H9 (cell line): ENCODE measurements around the gene MTMR6. TPM values are rescaled to one million over a fixed set of nuclear protein-coding genes. Genes with fewer than 3 reads are reported as not detected.

Source experiments
- DNase-seq: peaks from one replicate; pipeline ENCODE4 v3.0.0-alpha.2; 2017
- H2AFZ ChIP-seq: one replicate; pipeline ENCODE4 v1.6.1; 2013; ENCODE audit warnings: mild to moderate bottlenecking, low read length, control low read depth, moderate library complexity
- H2AK5ac ChIP-seq: 2 replicates; pipeline ENCODE4 v1.6.1; 2013; ENCODE audit warnings: low read length, control low read depth, mixed read lengths; ENCODE audit not compliant: insufficient read length
- H2BK120ac ChIP-seq: one replicate; pipeline ENCODE4 v1.6.1; 2013; ENCODE audit warnings: low read depth, mild to moderate bottlenecking, low read length, control low read depth, inconsistent platforms; ENCODE audit not compliant: poor library complexity, severe bottlenecking
- H2BK12ac ChIP-seq: 2 replicates; pipeline ENCODE4 v1.6.1; 2013; ENCODE audit warnings: low read length, control low read depth, mixed read lengths, low read depth; ENCODE audit not compliant: insufficient read length
- H2BK15ac ChIP-seq: 2 replicates; pipeline ENCODE4 v1.6.1; 2013; ENCODE audit warnings: low read depth, low read length, control low read depth
- H2BK20ac ChIP-seq: one replicate; pipeline ENCODE4 v1.6.1; 2013; ENCODE audit warnings: low read depth, mild to moderate bottlenecking, low read length, control low read depth, inconsistent platforms; ENCODE audit not compliant: poor library complexity, severe bottlenecking
- H2BK5ac ChIP-seq: 2 replicates; pipeline ENCODE4 v1.6.1; 2013; ENCODE audit warnings: low read length, control low read depth, mixed read lengths; ENCODE audit not compliant: insufficient read length
- H3K14ac ChIP-seq: 2 replicates; pipeline ENCODE4 v1.6.1; 2013; ENCODE audit warnings: low read length, control low read depth; ENCODE audit not compliant: insufficient read depth
- H3K18ac ChIP-seq: 2 replicates; pipeline ENCODE4 v1.6.1; 2013; ENCODE audit warnings: low read depth, mild to moderate bottlenecking, mixed read lengths, low read length, control low read depth; ENCODE audit not compliant: insufficient read length
- H3K23ac ChIP-seq: 2 replicates; pipeline ENCODE4 v1.6.1; 2013; ENCODE audit warnings: low read length, control low read depth, mixed read lengths, low read depth; ENCODE audit not compliant: insufficient read length
- H3K23me2 ChIP-seq: 2 replicates; pipeline ENCODE4 v1.6.1; 2013; ENCODE audit warnings: low read depth, mild to moderate bottlenecking, mixed read lengths, low read length, control low read depth; ENCODE audit not compliant: insufficient read length, poor library complexity, severe bottlenecking
- H3K27ac ChIP-seq: 2 replicates; pipeline ENCODE4 v1.5.1; 2013; ENCODE audit warnings: low read length, control low read depth, mixed read lengths, low read depth; ENCODE audit not compliant: insufficient read length
- H3K27me3 ChIP-seq: 2 replicates; pipeline ENCODE4 v1.6.1; 2013; ENCODE audit warnings: low read length, control low read depth, inconsistent platforms; ENCODE audit not compliant: insufficient read depth
- H3K4ac ChIP-seq: 2 replicates; pipeline ENCODE4 v1.6.1; 2013; ENCODE audit warnings: low read depth, mild to moderate bottlenecking, control low read depth, inconsistent platforms, low read length, moderate library complexity
- H3K4me1 ChIP-seq: 2 replicates; pipeline ENCODE4 v1.6.1; 2013; ENCODE audit warnings: low read length, control low read depth, inconsistent platforms; ENCODE audit not compliant: insufficient read depth
- H3K4me2 ChIP-seq: 2 replicates; pipeline ENCODE4 v1.6.1; 2013; ENCODE audit warnings: low read length, control low read depth, mixed read lengths; ENCODE audit not compliant: insufficient read length, insufficient read depth
- H3K56ac ChIP-seq: 2 replicates; pipeline ENCODE4 v1.6.1; 2013; ENCODE audit warnings: low read depth, mild to moderate bottlenecking, mixed read lengths, low read length, control low read depth; ENCODE audit not compliant: insufficient read length
- H3K79me1 ChIP-seq: 2 replicates; pipeline ENCODE4 v1.6.1; 2013; ENCODE audit warnings: low read depth, mild to moderate bottlenecking, moderate library complexity, low read length, control low read depth, inconsistent platforms; ENCODE audit not compliant: insufficient read depth, poor library complexity, severe bottlenecking
- H3K79me2 ChIP-seq: 2 replicates; pipeline ENCODE4 v1.6.1; 2013; ENCODE audit warnings: low read length, control low read depth, inconsistent platforms; ENCODE audit not compliant: insufficient read depth
- H3K9ac ChIP-seq: 2 replicates; pipeline ENCODE4 v1.6.1; 2013; ENCODE audit warnings: low read length, control low read depth, mixed read lengths; ENCODE audit not compliant: insufficient read length; ENCODE audit errors: extremely low read depth
- H3K9me3 ChIP-seq: one replicate; pipeline ENCODE4 v1.6.1; 2013; ENCODE audit warnings: low read depth, low read length, inconsistent platforms; ENCODE audit not compliant: control insufficient read depth
- H3T11ph ChIP-seq: one replicate; pipeline ENCODE4 v1.6.1; 2013; ENCODE audit warnings: mild to moderate bottlenecking, low read length, control low read depth, inconsistent platforms
- H4K20me1 ChIP-seq: one replicate; pipeline ENCODE4 v1.6.1; 2013; ENCODE audit not compliant: control insufficient read depth, insufficient read length, insufficient read depth
- H4K5ac ChIP-seq: 2 replicates; pipeline ENCODE4 v1.6.1; 2013; ENCODE audit warnings: low read depth, mild to moderate bottlenecking, mixed read lengths, low read length, control low read depth; ENCODE audit not compliant: insufficient read length
- H4K8ac ChIP-seq: replicated peaks from 2 replicates; pipeline ENCODE4 v1.6.1; 2013; ENCODE audit warnings: low read length, control low read depth, mixed read lengths, low read depth; ENCODE audit not compliant: insufficient read length
- H4K91ac ChIP-seq: 2 replicates; pipeline ENCODE4 v1.6.1; 2013; ENCODE audit warnings: low read depth, mild to moderate bottlenecking, moderate library complexity, mixed read lengths, low read length, control low read depth; ENCODE audit not compliant: insufficient read length
- H3K27ac Mint-ChIP-seq, 3 experiments: 2 replicates in 2 of 3; 3 replicates in 1 of 3; pipeline ENCODE4 v1.8.0; 2020 to 2021; ENCODE audit warnings: mixed read lengths in 3 of 3, mild to moderate bottlenecking in 1 of 3, moderate library complexity in 1 of 3
- H3K27me3 Mint-ChIP-seq: 2 replicates; pipeline ENCODE4 v1.8.0; 2021; ENCODE audit warnings: low read depth, mild to moderate bottlenecking, moderate library complexity, mixed read lengths
- H3K36me3 Mint-ChIP-seq, 3 experiments: 2 replicates in 2 of 3; 3 replicates in 1 of 3; pipeline ENCODE4 v1.8.0; 2020 to 2021; ENCODE audit warnings: low read depth in 3 of 3, mixed read lengths in 3 of 3; ENCODE audit not compliant: insufficient read depth in 1 of 3
- H3K4me1 Mint-ChIP-seq, 2 experiments: 2 replicates each; pipeline ENCODE4 v1.8.0; 2020; ENCODE audit warnings: mixed read lengths in 2 of 2
- H3K4me3 Mint-ChIP-seq, 2 experiments: 2 replicates in 1 of 2; 3 replicates in 1 of 2; pipeline ENCODE4 v1.8.0; 2020 to 2021; ENCODE audit warnings: mild to moderate bottlenecking in 2 of 2, mixed read lengths in 2 of 2, moderate library complexity in 1 of 2
- H3K9me3 Mint-ChIP-seq, 2 experiments: 2 replicates in 1 of 2; 3 replicates in 1 of 2; pipeline ENCODE4 v1.8.0; 2020; ENCODE audit warnings: mild to moderate bottlenecking in 2 of 2, mixed read lengths in 2 of 2, moderate library complexity in 1 of 2
- CTCF ChIP-seq: fragments of 200-600 bp; sonication (generic); conservative IDR thresholded peaks from 3 replicates; pipeline ENCODE4 v1.8.0; 2021; ENCODE audit warnings: antibody characterized with exemption, mild to moderate bottlenecking
- WGBS: extraction: QIAGEN DNeasy Blood & Tissue Kit; methylation state at CpG from one replicate; pipeline ENCODE4 v1.1.7; 2013; ENCODE audit warnings: missing lambda C conversion rate, low lambda C conversion rate, mixed read lengths; ENCODE audit not compliant: insufficient read length; ENCODE audit errors: extremely low coverage; 5-methylcytosine and 5-hydroxymethylcytosine counted together
- total RNA-seq: library from RNA; stranded (reverse); gene quantifications from 2 replicates; pipeline ENCODE4 v1.2.1, GENCODE V29; 2021

Gene MTMR6
- total RNA-seq, 1 experiment from 2014 or later, result 7.0 TPM

GRCh38 chr13:25252225-25252624, 35.1 kb downstream of the MTMR6 start:
- H3K23ac ChIP-seq, result no peak overlapping the region
- Mint-ChIP-seq H3K27me3 (no peaks in the 10 kb centered on the region), H3K27ac (no peak overlapping the region), H3K4me1 (peaks cover 2% of the 10 kb centered on the region in 2 experiments; a peak in 2 of 4 replicates), H3K9me3 (no peaks in the 10 kb centered on the region; a peak in 1 of 5 replicates), H3K36me3 (peaks cover 0 to 4% (median 0%) of the 10 kb centered on the region in 3 experiments; a peak in 2 of 7 replicates), H3K4me3 (no peak overlapping the region)
- TF ChIP-seq CTCF, result no peak
- no peaks in the 10 kb centered on the region for H3K79me2 ChIP-seq
- no peak overlapping the region for H3K18ac ChIP-seq
- H2BK5ac ChIP-seq, result no peak overlapping the region
- H3K14ac ChIP-seq, result no peak overlapping the region
- no peaks in the 10 kb centered on the region for H3K27me3 ChIP-seq
- no peak overlapping the region for H3K4me2 ChIP-seq
- no peak overlapping the region for H2BK120ac ChIP-seq
- H3K9ac ChIP-seq, result no peak overlapping the region
- H2AFZ ChIP-seq, result no peak overlapping the region
- H4K91ac ChIP-seq, result no peak overlapping the region
- no peak overlapping the region for H2AK5ac ChIP-seq
- H3T11ph ChIP-seq, result no peak overlapping the region
- H3K4ac ChIP-seq, result no peak overlapping the region
- H3K4me1 ChIP-seq, result no peaks in the 10 kb centered on the region
- no peak overlapping the region for H3K56ac ChIP-seq
- H4K8ac ChIP-seq, result no peak overlapping the region
- no peak overlapping the region for H2BK12ac ChIP-seq
- WGBS, result no CpG with 5 or more reads among the region's 4 CpGs
- no peak overlapping the region for H3K27ac ChIP-seq
- no peak for DNase-seq
- H3K79me1 ChIP-seq, result no peaks in the 10 kb centered on the region
- H2BK15ac ChIP-seq, result no peak overlapping the region
- no peaks in the 10 kb centered on the region for H3K23me2 ChIP-seq
- no peak overlapping the region for H2BK20ac ChIP-seq
- no peak overlapping the region for H4K5ac ChIP-seq
- no peaks in the 10 kb centered on the region for H4K20me1 ChIP-seq
- no peaks in the 10 kb centered on the region for H3K9me3 ChIP-seq
